Fibroblast of upper back skin (primary cell): ENCODE data around the gene ALK.

Experiments
- DNase-seq: peaks from one replicate; pipeline ENCODE4 v3.0.0-alpha.2; 2013

ALK gene

GRCh38 chr2:29525921-29526320 lies 395.5 kb downstream of the ALK start:
- DNase-seq: no peak

GRCh38 chr2:29524652-29525051 lies 396.7 kb downstream of the ALK start:
- DNase-seq: no peak

- peak; percentile 75 for DNase-seq
Observed at GRCh38 chr2:29522951-29523669, 398.3 kb downstream of the ALK start.

GRCh38 chr2:29520001-29520400 lies 401.4 kb downstream of the ALK start:
- DNase-seq: peak; percentile 80

- DNase-seq: peak; percentile 93
Observed at GRCh38 chr2:29519338-29519925, 402.0 kb downstream of the ALK start.

- DNase-seq: no peak
Observed at GRCh38 chr2:29518646-29519337, 402.6 kb downstream of the ALK start.

- peak; percentile 69 for DNase-seq
Observed at GRCh38 chr2:29518010-29518409, 403.4 kb downstream of the ALK start.

- DNase-seq: no peak
Observed at GRCh38 chr2:29517413-29517812, 404.0 kb downstream of the ALK start.

GRCh38 chr2:29516767-29517166 lies 404.6 kb downstream of the ALK start:
- no peak for DNase-seq

GRCh38 chr2:29509878-29510277 lies 411.5 kb downstream of the ALK start:
- no peak for DNase-seq

- DNase-seq: peak; percentile 65
Observed at GRCh38 chr2:29509397-29509796, 412.0 kb downstream of the ALK start.

GRCh38 chr2:29504746-29505145 lies 416.6 kb downstream of the ALK start:
- DNase-seq: no peak

GRCh38 chr2:29502460-29502911 lies 418.9 kb downstream of the ALK start:
- peak; percentile 87 for DNase-seq

- no peak for DNase-seq
Observed at GRCh38 chr2:29497375-29497774, 424.0 kb downstream of the ALK start.

GRCh38 chr2:29496198-29496597 lies 425.2 kb downstream of the ALK start:
- DNase-seq: no peak

- peak; percentile 13 for DNase-seq
Observed at GRCh38 chr2:29495536-29496060, 425.8 kb downstream of the ALK start.

GRCh38 chr2:29495068-29495467 lies 426.3 kb downstream of the ALK start:
- DNase-seq: peak; percentile 41

GRCh38 chr2:29492701-29493100 lies 428.7 kb downstream of the ALK start:
- peak; percentile 21 for DNase-seq

GRCh38 chr2:29490045-29490444 lies 431.3 kb downstream of the ALK start:
- DNase-seq: no peak

- DNase-seq: no peak
Observed at GRCh38 chr2:29489568-29489967, 431.8 kb downstream of the ALK start.

GRCh38 chr2:29487967-29488555 lies 433.3 kb downstream of the ALK start:
- DNase-seq: peak; percentile 82

- no peak for DNase-seq
Observed at GRCh38 chr2:29485631-29486030, 435.8 kb downstream of the ALK start.

- DNase-seq: no peak
Observed at GRCh38 chr2:29485117-29485516, 436.3 kb downstream of the ALK start.
